Vagina (tissue), 2 donors: ENCODE measurements around the gene ZSWIM1.

Experiments used
- CTCF ChIP-seq, 3 experiments: fragments of 450-650 bp in 2 of 3; fragments of 200-600 bp in 1 of 3; sonication (generic) in 1 of 3; IDR thresholded peaks; one replicate each; pipeline ENCODE4 v1.5.1; 2017 to 2019; ENCODE audit warnings: antibody characterized with exemption in 3 of 3, mild to moderate bottlenecking in 2 of 3, moderate library complexity in 2 of 3
- POLR2A ChIP-seq, 2 donors: fragments of 450-650 bp; IDR thresholded peaks; one replicate each; pipeline ENCODE4 v1.6.1; 2017; ENCODE audit warnings: antibody characterized with exemption in 2 of 2, mild to moderate bottlenecking in 2 of 2, moderate library complexity in 2 of 2
- POLR2AphosphoS5 ChIP-seq, 2 donors: sonication (generic); formaldehyde crosslinking; IDR thresholded peaks; one replicate each; pipeline ENCODE4 v1.9.0; 2017; ENCODE audit warnings: antibody characterized with exemption in 2 of 2, mild to moderate bottlenecking in 2 of 2, low read depth in 1 of 2; ENCODE audit not compliant: insufficient read depth in 1 of 2

GRCh38 chr20:45835329-45835765, 45.7 kb upstream of the ZSWIM1 start:
- TF ChIP-seq POLR2AphosphoS5 (IDR thresholded peaks at IDR 0.05; ENCODE audit: insufficient read depth in 1 of 2, low read depth in 1 of 2), result no peak
- no peak for TF ChIP-seq CTCF (IDR thresholded peaks at IDR 0.05)
- TF ChIP-seq POLR2A (IDR thresholded peaks at IDR 0.05), result no peak
